GM06990 (cell line): ENCODE measurements around the gene KRTAP2-1.
"Not testable (repeated sequence)": the region's sequence is repeated elsewhere in the genome, so short reads cannot be mapped to it uniquely, and the experiment has no call there.

Source experiments
- DNase-seq: peaks from one replicate; pipeline ENCODE4 v3.0.0-alpha.2; 2011; ENCODE audit not compliant: insufficient read length; ENCODE audit errors: extremely low read depth
- H3K27me3 ChIP-seq: replicated peaks from 2 replicates; pipeline ENCODE4 v1.6.0; 2011; ENCODE audit warnings: low read length; ENCODE audit not compliant: control insufficient read depth, insufficient read depth
- H3K36me3 ChIP-seq: 2 replicates; pipeline ENCODE4 v1.5.1; 2011; ENCODE audit warnings: low read length; ENCODE audit not compliant: control insufficient read depth, insufficient read depth
- H3K4me3 ChIP-seq: replicated peaks from 2 replicates; pipeline ENCODE4 v1.5.1; 2011; ENCODE audit warnings: low read depth, mild to moderate bottlenecking, control low read depth, low read length
- CTCF ChIP-seq: IDR thresholded peaks from 2 replicates; pipeline ENCODE4 v1.5.1; 2011; ENCODE audit warnings: low read length, control low read depth, mild to moderate bottlenecking, inconsistent platforms; ENCODE audit not compliant: insufficient read depth, poor library complexity, severe bottlenecking

KRTAP2-1 gene

GRCh38 chr17:41064301-41064700 is 17.2 kb upstream of the KRTAP2-1 start:
- no peak for DNase-seq
- H3K27me3 ChIP-seq = no peaks in the 10 kb centered on the region; the same call in 1 of the 2 replicates
- no peak overlapping the region for H3K4me3 ChIP-seq
- no peak for TF ChIP-seq CTCF
- no peaks in the 10 kb centered on the region for H3K36me3 ChIP-seq

GRCh38 chr17:41063449-41063848 is 16.3 kb upstream of the KRTAP2-1 start:
- H3K27me3 ChIP-seq = no peaks in the 10 kb centered on the region; the same call in 1 of the 2 replicates
- H3K4me3 ChIP-seq = no peak overlapping the region
- TF ChIP-seq CTCF = no peak
- no peak for DNase-seq
- no peaks in the 10 kb centered on the region for H3K36me3 ChIP-seq

- Histone ChIP-seq H3K36me3 (no peaks in the 10 kb centered on the region), H3K4me3 (no peak overlapping the region), H3K27me3 (no peaks in the 10 kb centered on the region; the same call in 1 of the 2 replicates)
- DNase-seq = no peak
- no peak for TF ChIP-seq CTCF
Observed at GRCh38 chr17:41061964-41062363, 14.8 kb upstream of the KRTAP2-1 start.

- no peak for DNase-seq
- Histone ChIP-seq H3K4me3 (no peak within 1 kb of the TSS), H3K27me3 (no peaks in the 10 kb centered on the region; the same call in 1 of the 2 replicates), H3K36me3 (no peaks in the 10 kb centered on the region)
- TF ChIP-seq CTCF = no peak
Observed at GRCh38 chr17:41060052-41060604, 13.0 kb upstream of the KRTAP2-1 start, which contains the start of gene KRTAP2-3. TSS of gene KRTAP2-3 (minus strand) at chr17:41060114. CDS start at chr17:41060050, 64 bp downstream.

GRCh38 chr17:41059276-41060051 is 12.3 kb upstream of the KRTAP2-1 start:
- H3K27me3 ChIP-seq, H3K36me3 ChIP-seq, DNase-seq, H3K4me3 ChIP-seq: not testable (repeated sequence)

GRCh38 chr17:41058741-41059140 is 11.6 kb upstream of the KRTAP2-1 start:
- no peak overlapping the region for H3K4me3 ChIP-seq
- no peaks in the 10 kb centered on the region for H3K36me3 ChIP-seq
- no peak for DNase-seq
- H3K27me3 ChIP-seq = no peaks in the 10 kb centered on the region; the same call in 1 of the 2 replicates
- TF ChIP-seq CTCF = no peak
